GM18498 (cell line): ENCODE measurements around the gene CLEC20A.

Experiments
- ATAC-seq: cut with Tn5 transposase; IDR thresholded peaks from one replicate; pipeline ENCODE4 v1.9.1; 2021; ENCODE audit warnings: mild to moderate bottlenecking, moderate library complexity; ENCODE audit not compliant: unreplicated experiment

The CLEC20A gene

GRCh38 chr1:178477841-178478240 is 18.9 kb downstream of the CLEC20A start:
- no peak for ATAC-seq

GRCh38 chr1:178477373-178477772 is 19.4 kb downstream of the CLEC20A start:
- no peak for ATAC-seq

GRCh38 chr1:178472531-178472930 is 24.2 kb downstream of the CLEC20A start:
- ATAC-seq: no peak

DNA sequence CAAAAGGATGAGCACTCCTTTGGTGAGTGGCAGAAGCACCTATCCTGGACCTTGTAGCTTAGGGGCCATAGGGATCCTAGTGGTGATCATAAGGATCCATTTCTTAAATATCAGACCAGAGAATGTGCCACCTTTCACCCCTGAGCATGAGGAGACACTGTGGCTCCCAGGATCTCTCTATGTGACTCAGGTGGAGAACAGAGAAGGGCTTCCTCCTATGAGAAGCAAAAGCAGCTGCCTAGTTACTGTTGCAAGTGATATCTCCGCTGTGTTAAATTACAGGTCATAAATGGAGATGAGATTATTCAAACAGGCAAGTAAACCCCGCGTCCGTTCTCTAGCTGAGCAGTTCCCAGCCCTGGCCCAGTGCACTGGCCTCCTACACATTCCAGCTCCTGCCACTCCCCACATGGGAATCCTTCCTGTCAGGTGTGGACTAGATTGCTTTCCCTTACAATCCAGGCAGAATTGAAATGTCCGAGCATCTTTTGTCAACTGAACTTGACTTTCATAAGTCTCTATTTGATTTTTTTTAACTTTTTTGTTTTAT is 26.3 kb downstream of the CLEC20A start:
- ATAC-seq: no peak

GRCh38 chr1:178467837-178468236 is 28.9 kb downstream of the CLEC20A start:
- ATAC-seq: no peak

GRCh38 chr1:178465011-178465410 is 31.8 kb downstream of the CLEC20A start:
- ATAC-seq: no peak

DNA sequence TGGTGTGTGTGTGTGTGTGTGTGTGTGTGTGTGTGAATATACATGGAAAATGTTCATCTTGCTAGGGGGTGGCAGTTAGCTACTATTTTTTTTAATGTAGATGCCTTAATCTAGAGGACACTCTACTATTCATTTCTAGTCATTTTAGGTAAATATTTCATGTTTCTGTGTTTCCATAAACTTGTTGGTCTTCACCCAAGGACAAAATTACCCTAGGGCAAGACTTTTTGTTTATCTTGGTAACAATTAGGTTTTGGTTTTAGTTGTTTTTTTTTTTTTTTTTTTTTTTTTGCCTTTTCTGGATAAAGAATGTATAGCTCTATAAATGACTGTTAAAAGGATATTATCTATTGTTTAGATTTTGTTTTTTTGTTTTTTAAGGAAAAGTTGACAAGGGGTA is 32.2 kb downstream of the CLEC20A start:
- no peak for ATAC-seq

- ATAC-seq: no peak
Measured at GRCh38 chr1:178464141-178464540, 32.6 kb downstream of the CLEC20A start.

DNA sequence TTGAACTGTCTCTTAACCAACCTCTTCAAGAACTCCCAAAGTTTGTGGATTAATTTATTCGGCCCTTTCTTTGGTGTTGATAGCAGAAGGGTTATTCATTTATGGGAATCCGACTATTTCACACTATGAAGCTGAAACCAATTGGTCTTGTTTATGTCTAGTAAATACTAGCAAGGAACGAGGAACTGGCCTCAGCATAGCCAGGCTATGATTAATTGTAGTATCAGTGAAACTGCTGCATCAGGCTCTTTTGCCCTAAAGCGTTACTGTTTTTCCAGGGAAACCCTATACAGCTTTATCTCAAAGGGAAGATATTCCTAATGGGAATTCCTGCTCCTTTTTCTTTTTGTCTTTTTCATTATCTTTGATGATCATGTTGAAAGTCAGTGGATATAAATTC is 35.1 kb downstream of the CLEC20A start:
- no peak for ATAC-seq

DNA sequence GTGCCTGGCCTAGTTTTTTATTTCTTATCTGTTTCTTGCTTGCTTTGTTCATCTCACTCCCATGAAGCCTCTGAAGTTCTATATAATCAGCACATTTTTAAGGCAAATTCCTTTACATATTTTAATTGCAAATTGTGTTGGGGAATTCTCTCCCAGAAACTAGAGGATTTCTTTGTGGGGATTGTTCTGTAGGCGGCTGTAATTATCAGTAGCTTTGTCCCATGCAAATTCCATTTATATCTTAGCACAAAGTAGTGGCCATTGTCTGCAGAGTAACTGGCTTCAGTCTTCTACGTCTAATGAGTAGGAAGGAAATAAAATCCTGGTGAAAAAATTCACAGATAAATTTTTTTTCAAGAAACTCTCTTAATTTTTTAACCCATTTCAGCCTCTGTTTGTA is 35.7 kb downstream of the CLEC20A start:
- no peak for ATAC-seq

DNA sequence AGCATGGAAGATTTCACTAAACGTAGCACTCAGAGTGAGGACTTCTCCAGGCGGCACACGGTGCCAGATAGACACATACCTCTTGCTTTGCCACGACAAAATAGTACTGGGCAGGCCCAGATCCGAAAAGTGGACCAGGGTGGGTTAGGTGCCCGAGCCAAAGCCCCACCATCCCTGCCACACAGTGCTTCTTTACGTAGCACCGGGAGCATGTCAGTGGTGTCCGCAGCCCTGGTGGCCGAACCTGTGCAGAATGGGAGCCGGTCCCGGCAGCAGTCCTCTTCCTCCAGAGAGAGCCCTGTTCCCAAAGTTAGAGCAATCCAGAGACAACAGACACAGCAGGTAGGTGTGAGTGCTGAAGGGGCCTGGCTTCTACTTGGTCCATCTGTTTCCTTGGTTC is 38.6 kb downstream of the CLEC20A start:
- no peak for ATAC-seq

DNA sequence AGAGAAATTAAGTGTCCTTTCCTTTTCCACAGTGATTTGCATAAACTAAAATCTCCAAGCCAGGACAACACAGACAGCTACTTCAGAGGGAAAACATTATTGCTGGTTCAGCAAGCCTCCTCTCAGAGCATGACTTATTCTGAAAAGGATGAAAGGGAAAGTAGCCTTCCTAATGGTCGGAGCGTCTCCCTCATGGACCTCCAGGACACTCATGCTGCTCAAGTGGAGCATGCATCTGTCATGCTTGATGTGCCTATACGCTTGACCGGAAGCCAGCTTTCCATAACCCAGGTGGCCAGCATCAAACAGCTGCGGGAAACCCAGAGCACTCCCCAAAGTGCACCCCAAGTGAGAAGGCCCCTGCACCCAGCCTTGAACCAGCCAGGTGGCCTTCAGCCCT is 39.1 kb downstream of the CLEC20A start:
- ATAC-seq: no peak

DNA sequence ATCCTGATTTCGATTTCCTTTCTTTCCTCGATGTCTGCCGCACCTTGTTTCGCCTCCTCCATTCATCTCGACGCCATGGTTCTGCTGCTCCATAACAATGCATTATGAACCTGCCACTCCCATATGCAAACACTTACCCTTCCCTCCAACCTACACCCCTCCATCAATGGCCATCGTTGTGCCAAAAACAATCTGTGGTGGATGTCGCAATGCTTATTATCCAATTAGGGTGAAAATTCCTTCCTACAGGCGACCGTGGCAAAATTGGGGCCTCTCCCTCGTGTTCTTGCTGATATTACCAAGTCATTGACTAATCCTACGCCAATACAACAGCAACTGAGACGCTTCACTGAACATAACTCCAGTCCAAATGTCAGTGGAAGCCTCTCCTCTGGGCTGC is 40.3 kb downstream of the CLEC20A start:
- ATAC-seq: no peak

DNA sequence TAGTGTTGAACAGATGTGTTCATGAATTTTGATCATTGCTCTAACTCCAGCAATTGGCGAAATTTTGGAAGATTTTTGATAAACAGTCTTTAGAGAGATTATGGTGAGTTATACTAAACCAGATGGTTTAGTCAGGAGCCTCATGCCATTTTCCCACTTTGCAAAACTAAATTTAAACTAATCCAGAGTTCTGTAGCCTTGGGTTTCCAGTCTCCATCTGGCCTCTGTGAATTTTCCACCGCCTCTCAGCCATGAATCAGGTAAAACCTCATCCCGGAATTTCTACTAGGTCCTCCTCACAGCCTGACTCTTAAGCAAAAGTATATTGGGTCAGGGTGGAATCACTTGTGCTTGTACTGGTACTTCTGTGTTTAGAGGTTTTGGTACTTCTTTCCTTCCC is 44.8 kb downstream of the CLEC20A start:
- no peak for ATAC-seq

- ATAC-seq: no peak
Measured at GRCh38 chr1:178451529-178451928, 45.2 kb downstream of the CLEC20A start.

DNA sequence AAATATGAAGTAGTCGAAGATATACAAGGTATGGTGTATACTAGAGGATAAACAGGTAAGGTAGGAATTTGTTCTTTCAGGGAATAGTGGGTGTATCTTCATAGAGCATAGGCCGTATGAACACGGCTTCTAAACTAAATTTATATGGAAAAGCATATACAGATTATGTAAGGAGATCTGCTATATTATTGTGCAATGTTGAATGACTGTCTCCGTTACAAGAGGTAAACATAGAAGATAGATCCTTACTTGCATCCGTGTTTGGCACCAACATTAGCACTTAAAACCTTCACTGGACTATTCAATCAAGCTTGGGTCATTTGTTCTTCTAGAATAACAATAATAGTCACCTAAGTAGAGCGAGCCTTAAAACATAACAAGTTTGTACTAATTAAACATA is 45.9 kb downstream of the CLEC20A start:
- no peak for ATAC-seq

GRCh38 chr1:178442925-178443324 is 53.8 kb downstream of the CLEC20A start:
- no peak for ATAC-seq

DNA sequence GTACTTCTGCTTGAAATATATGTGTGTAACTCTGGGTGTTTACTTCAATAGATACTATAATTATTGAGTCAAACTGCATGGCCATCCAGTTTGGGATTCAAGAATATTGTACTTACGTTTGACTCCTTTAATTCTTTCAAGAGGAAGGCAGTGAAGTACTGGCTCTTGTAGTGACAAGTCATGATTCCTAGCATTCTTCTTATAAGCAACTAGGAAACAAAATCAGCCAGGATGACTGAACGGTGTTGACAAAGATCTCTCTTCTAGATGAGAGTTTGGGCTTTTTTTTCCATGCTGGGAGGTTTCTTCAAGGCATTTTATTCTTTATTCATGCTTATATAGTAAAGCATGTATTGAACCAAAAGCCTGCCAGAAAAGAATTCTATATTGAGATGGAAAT is 58.3 kb downstream of the CLEC20A start:
- no peak for ATAC-seq

GRCh38 chr1:178436899-178437298 is 59.9 kb downstream of the CLEC20A start:
- ATAC-seq: no peak

- ATAC-seq: no peak
Measured at GRCh38 chr1:178434899-178435435, 61.8 kb downstream of the CLEC20A start.

- no peak for ATAC-seq
Measured at GRCh38 chr1:178434360-178434759, 62.4 kb downstream of the CLEC20A start.
